RWPE2 (cell line): ENCODE measurements around the gene ARF5.

ENCODE experiments used
- ATAC-seq: fragments of 200-7000 bp; cut with Tn5 transposase; 3 replicates; pipeline ENCODE4 v1.9.1; 2021; ENCODE audit warnings: low read depth
- DNase-seq: peaks from one replicate; pipeline ENCODE4 v3.0.0-alpha.2; 2020; ENCODE audit warnings: low spot score
- H3K27ac ChIP-seq: fragments of 450-650 bp; 2 replicates; pipeline ENCODE4 v1.5.1; 2017; ENCODE audit warnings: mild to moderate bottlenecking; ENCODE audit not compliant: poor library complexity, severe bottlenecking
- H3K27me3 ChIP-seq: fragments of 250-450 bp; sonication (Bioruptor Pico); 2 replicates; pipeline ENCODE4 v1.5.1; 2021; ENCODE audit warnings: mild to moderate bottlenecking, moderate library complexity; ENCODE audit not compliant: insufficient read depth, poor library complexity, severe bottlenecking
- H3K36me3 ChIP-seq: fragments of 250-450 bp; sonication (Bioruptor Pico); 2 replicates; pipeline ENCODE4 v1.5.1; 2020; ENCODE audit warnings: low read depth, mild to moderate bottlenecking, moderate library complexity
- H3K4me1 ChIP-seq: fragments of 250-450 bp; sonication (Bioruptor Pico); 2 replicates; pipeline ENCODE4 v1.5.1; 2021; ENCODE audit warnings: mild to moderate bottlenecking, moderate library complexity; ENCODE audit not compliant: insufficient read depth, poor library complexity, severe bottlenecking
- H3K4me3 ChIP-seq: fragments of 250-450 bp; sonication (Bioruptor Pico); 2 replicates; pipeline ENCODE4 v1.5.1; 2021; ENCODE audit warnings: mild to moderate bottlenecking, moderate library complexity; ENCODE audit not compliant: severe bottlenecking
- H3K9me3 ChIP-seq: fragments of 250-450 bp; sonication (Bioruptor Pico); 2 replicates; pipeline ENCODE4 v1.5.1; 2021; ENCODE audit warnings: mild to moderate bottlenecking, moderate library complexity; ENCODE audit not compliant: severe bottlenecking
- TF ChIP-seq, protein P1 (sequence below): fragments of 450-650 bp; IDR thresholded peaks from one replicate; pipeline ENCODE4 v1.5.1; 2017; ENCODE audit warnings: mild to moderate bottlenecking, moderate library complexity; ENCODE audit not compliant: poor library complexity, severe bottlenecking

The ARF5 gene

DNA sequence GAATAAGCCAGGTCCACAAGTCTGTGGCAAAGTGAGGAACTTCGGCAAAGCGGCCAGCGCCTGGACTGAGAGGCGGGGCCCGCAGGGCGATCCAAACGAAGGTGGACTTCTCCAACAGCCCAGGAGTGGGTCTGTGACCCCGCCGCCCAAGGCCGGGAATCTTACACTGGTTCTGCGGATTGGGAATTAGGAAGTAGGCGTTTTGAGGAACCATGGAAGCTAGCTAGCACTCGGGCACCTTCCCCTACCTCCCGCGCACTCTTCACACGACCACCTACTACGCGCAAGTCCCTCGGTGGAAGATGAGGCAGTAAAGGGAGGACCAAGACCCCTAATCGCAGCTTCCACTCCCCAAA lies 570 bp upstream of the ARF5 start:
- H3K36me3 ChIP-seq, result peaks cover 31% of the 10 kb centered on the region
- no peak overlapping the region for H3K27ac ChIP-seq
- DNase-seq, result no peak
- H3K4me1 ChIP-seq, result peaks cover 5% of the 10 kb centered on the region
- no peaks in the 10 kb centered on the region for H3K27me3 ChIP-seq
- ATAC-seq, result no peak
- H3K4me3 ChIP-seq, result peak overlapping the region; percentile 77
- no peaks in the 10 kb centered on the region for H3K9me3 ChIP-seq
- TF ChIP-seq, protein P1, sequence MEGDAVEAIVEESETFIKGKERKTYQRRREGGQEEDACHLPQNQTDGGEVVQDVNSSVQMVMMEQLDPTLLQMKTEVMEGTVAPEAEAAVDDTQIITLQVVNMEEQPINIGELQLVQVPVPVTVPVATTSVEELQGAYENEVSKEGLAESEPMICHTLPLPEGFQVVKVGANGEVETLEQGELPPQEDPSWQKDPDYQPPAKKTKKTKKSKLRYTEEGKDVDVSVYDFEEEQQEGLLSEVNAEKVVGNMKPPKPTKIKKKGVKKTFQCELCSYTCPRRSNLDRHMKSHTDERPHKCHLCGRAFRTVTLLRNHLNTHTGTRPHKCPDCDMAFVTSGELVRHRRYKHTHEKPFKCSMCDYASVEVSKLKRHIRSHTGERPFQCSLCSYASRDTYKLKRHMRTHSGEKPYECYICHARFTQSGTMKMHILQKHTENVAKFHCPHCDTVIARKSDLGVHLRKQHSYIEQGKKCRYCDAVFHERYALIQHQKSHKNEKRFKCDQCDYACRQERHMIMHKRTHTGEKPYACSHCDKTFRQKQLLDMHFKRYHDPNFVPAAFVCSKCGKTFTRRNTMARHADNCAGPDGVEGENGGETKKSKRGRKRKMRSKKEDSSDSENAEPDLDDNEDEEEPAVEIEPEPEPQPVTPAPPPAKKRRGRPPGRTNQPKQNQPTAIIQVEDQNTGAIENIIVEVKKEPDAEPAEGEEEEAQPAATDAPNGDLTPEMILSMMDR, result no peak

DNA sequence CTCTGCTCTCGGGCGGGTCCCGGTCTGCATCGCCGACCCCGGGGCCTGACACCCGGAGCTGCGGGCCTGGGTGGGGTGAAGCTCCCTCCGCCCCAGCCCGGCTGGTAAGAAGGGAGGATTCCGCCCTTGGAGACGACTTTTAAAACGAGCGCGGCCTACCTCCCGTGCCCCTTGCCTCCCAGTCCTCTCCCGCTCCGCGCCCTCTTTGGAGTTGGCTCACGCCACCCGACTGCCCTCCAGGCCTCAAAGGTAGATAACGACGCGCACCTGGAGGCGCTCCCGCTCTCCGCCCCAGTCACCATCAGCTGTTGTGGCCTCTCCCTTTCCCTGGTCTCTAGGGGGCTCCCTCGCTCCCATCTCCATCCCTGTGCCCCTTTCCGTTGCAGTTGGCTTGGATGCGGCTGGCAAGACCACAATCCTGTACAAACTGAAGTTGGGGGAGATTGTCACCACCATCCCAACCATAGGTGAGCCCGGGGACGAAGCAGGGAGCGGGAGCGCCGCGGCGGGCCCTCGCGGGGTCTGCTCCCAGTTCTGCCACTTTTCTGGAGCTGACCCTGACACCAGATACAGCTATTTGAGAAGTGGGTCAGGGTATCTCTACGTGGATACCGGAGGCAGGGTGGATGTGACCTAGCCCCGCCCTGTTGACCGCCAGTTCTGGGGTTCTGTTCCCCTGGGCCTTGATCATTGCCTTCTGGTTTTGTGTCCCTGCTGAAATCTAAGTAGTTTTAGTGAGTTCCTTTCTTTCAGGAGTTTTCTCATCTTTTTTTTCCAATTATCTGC lies 679 bp downstream of the ARF5 start:
- H3K27me3 ChIP-seq, result no peaks in the 10 kb centered on the region
- no peaks in the 10 kb centered on the region for H3K9me3 ChIP-seq
- peak overlapping the region; percentile 45 for H3K27ac ChIP-seq
- H3K4me3 ChIP-seq, result peak overlapping the region; percentile 77
- ATAC-seq, result peak; percentile 54
- no peak for DNase-seq
- peaks cover 18% of the 10 kb centered on the region for H3K36me3 ChIP-seq
- TF ChIP-seq, protein P1, result peak; percentile 79
- H3K4me1 ChIP-seq, result peaks cover 5% of the 10 kb centered on the region

DNA sequence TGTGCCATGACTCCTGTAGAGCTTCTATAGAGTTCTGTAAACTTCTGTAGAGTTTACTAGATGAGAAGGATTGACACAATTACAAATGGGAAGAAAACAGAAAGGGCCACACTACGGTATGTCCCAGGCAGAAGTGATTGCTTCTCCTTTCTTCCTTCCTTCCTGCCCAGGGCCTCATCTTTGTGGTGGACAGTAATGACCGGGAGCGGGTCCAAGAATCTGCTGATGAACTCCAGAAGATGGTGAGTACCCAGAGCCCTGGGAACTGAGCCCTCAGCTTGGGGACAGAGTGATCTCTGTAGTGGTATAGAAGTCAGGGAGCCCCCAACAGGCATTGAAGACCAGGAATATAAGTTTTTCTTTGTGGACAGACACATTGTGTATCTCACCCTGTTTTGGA lies 1.7 kb downstream of the ARF5 start:
- ATAC-seq (no peak), DNase-seq (no peak)
- H3K4me1 ChIP-seq, result peaks cover 5% of the 10 kb centered on the region
- no peaks in the 10 kb centered on the region for H3K27me3 ChIP-seq
- no peak overlapping the region for H3K4me3 ChIP-seq
- H3K27ac ChIP-seq, result no peak overlapping the region
- H3K36me3 ChIP-seq, result peaks cover 18% of the 10 kb centered on the region
- no peaks in the 10 kb centered on the region for H3K9me3 ChIP-seq
- TF ChIP-seq, protein P1, result no peak

DNA sequence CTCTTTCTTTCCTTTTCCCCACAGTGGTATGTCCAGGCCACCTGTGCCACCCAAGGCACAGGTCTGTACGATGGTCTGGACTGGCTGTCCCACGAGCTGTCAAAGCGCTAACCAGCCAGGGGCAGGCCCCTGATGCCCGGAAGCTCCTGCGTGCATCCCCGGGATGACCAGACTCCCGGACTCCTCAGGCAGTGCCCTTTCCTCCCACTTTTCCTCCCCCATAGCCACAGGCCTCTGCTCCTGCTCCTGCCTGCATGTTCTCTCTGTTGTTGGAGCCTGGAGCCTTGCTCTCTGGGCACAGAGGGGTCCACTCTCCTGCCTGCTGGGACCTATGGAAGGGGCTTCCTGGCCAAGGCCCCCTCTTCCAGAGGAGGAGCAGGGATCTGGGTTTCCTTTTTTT lies 3.0 kb downstream of the ARF5 start:
- Histone ChIP-seq H3K4me3 (no peak overlapping the region), H3K36me3 (peaks cover 18% of the 10 kb centered on the region), H3K4me1 (no peaks in the 10 kb centered on the region), H3K27ac (no peak overlapping the region), H3K9me3 (no peaks in the 10 kb centered on the region), H3K27me3 (no peaks in the 10 kb centered on the region)
- no peak for DNase-seq
- TF ChIP-seq, protein P1, result no peak
- ATAC-seq, result no peak

DNA sequence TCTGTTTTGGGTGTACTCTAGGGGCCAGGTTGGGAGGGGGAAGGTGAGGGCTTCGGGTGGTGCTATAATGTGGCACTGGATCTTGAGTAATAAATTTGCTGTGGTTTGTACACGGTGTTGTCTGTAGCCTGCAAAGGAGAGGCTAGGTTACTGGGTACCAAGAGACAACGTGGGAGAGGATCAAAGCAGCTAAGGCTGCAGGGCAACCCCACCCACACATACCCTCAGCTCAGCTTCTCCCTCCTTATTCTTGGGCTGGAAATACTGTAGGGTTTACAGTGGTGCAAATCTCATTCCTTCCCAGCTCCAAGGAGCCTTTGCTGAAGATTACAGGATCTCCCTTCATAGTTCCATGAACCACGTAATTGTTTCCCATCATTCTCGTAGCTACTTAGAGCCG lies 3.4 kb downstream of the ARF5 start:
- H3K27me3 ChIP-seq, result no peaks in the 10 kb centered on the region
- no peak overlapping the region for H3K4me3 ChIP-seq
- peaks cover 18% of the 10 kb centered on the region for H3K36me3 ChIP-seq
- H3K4me1 ChIP-seq, result no peaks in the 10 kb centered on the region
- H3K27ac ChIP-seq, result no peak overlapping the region
- TF ChIP-seq, protein P1, result no peak
- no peaks in the 10 kb centered on the region for H3K9me3 ChIP-seq
- DNase-seq (no peak), ATAC-seq (no peak)
